Duodenal mucosa (tissue), 2 donors: ENCODE data around the gene DHX30.
"Not testable (repeated sequence)": the region's sequence is repeated elsewhere in the genome, so short reads cannot be mapped to it uniquely, and the experiment has no call there.

Source experiments
- H3K27ac ChIP-seq: one replicate; pipeline ENCODE4 v1.7.0; 2013; ENCODE audit warnings: low read depth, low read length
- H3K27me3 ChIP-seq, 2 donors: one replicate each; pipeline ENCODE4 v1.7.0; 2013; ENCODE audit warnings: low read length in 2 of 2, control low read depth in 1 of 2; ENCODE audit not compliant: insufficient read depth in 2 of 2, control insufficient read depth in 1 of 2
- H3K36me3 ChIP-seq, 2 donors: one replicate each; pipeline ENCODE4 v1.7.0; 2013; ENCODE audit warnings: low read length in 2 of 2, control low read depth in 1 of 2; ENCODE audit not compliant: insufficient read depth in 2 of 2, control insufficient read depth in 1 of 2
- H3K4me1 ChIP-seq, 2 donors: one replicate each; pipeline ENCODE4 v1.7.0; 2013; ENCODE audit warnings: low read length in 2 of 2, control low read depth in 1 of 2; ENCODE audit not compliant: insufficient read depth in 2 of 2, control insufficient read depth in 1 of 2
- H3K4me3 ChIP-seq, 2 donors: one replicate each; pipeline ENCODE4 v1.7.0; 2013; ENCODE audit warnings: low read length in 2 of 2, low read depth in 1 of 2
- H3K9ac ChIP-seq, 2 donors: one replicate each; pipeline ENCODE4 v1.7.0; 2013; ENCODE audit warnings: low read length in 2 of 2, low read depth in 1 of 2
- H3K9me3 ChIP-seq, 2 donors: one replicate each; pipeline ENCODE4 v1.7.0; 2013; ENCODE audit warnings: low read length in 2 of 2, control low read depth in 1 of 2; ENCODE audit not compliant: control insufficient read depth in 1 of 2

DHX30 gene

GRCh38 chr3:47802734-47803479 lies at the start of gene DHX30:
Gene DHX30, plus strand, starts transcription at chr3:47803138. Its CDS starts 7,546 bp downstream, at chr3:47810684.
- H3K9ac ChIP-seq = peak within 1 kb of the TSS; percentile 67 to 94
- H3K27ac ChIP-seq = peak within 1 kb of the TSS; percentile 92
- H3K4me1 ChIP-seq = peaks cover 16 to 21% of the 10 kb centered on the region in 2 donors
- H3K4me3 ChIP-seq = peak within 1 kb of the TSS; percentile 86 to 91
- H3K36me3 ChIP-seq = peaks cover 0 to 5% of the 10 kb centered on the region in 2 donors
- H3K9me3 ChIP-seq = no peaks in the 10 kb centered on the region
- H3K27me3 ChIP-seq = no peaks in the 10 kb centered on the region

- H3K27ac ChIP-seq = no peak overlapping the region
- no peaks in the 10 kb centered on the region for H3K27me3 ChIP-seq
- H3K36me3 ChIP-seq = peaks cover 3 to 5% of the 10 kb centered on the region in 2 donors
- H3K4me3 ChIP-seq = no peak overlapping the region
- no peak overlapping the region for H3K9ac ChIP-seq
- H3K4me1 ChIP-seq = no peaks in the 10 kb centered on the region
- no peaks in the 10 kb centered on the region for H3K9me3 ChIP-seq
Measured at GRCh38 chr3:47758261-47759025, 44.5 kb upstream of the DHX30 start.

- not testable (repeated sequence) for H3K9me3 ChIP-seq, H3K4me3 ChIP-seq, H3K27me3 ChIP-seq, H3K27ac ChIP-seq, H3K9ac ChIP-seq, H3K4me1 ChIP-seq
- peaks cover 6 to 18% of the 10 kb centered on the region in 2 donors for H3K36me3 ChIP-seq
Measured at GRCh38 chr3:47760207-47760606, 42.7 kb upstream of the DHX30 start.

GRCh38 chr3:47761046-47761445 lies 41.9 kb upstream of the DHX30 start:
- no peak overlapping the region for H3K4me3 ChIP-seq
- no peak overlapping the region for H3K9ac ChIP-seq
- peaks cover 6 to 18% of the 10 kb centered on the region in 2 donors for H3K36me3 ChIP-seq
- no peak overlapping the region for H3K27ac ChIP-seq
- no peaks in the 10 kb centered on the region for H3K9me3 ChIP-seq
- no peaks in the 10 kb centered on the region for H3K27me3 ChIP-seq
- H3K4me1 ChIP-seq = no peaks in the 10 kb centered on the region

- Histone ChIP-seq H3K27me3 (no peaks in the 10 kb centered on the region), H3K36me3 (peaks cover 3 to 14% of the 10 kb centered on the region in 2 donors), H3K4me3 (no peak overlapping the region), H3K4me1 (no peaks in the 10 kb centered on the region), H3K9me3 (no peaks in the 10 kb centered on the region), H3K27ac (no peak overlapping the region), H3K9ac (no peak overlapping the region)
Measured at GRCh38 chr3:47762233-47762632, 40.7 kb upstream of the DHX30 start.

GRCh38 chr3:47766186-47766585 lies 36.8 kb upstream of the DHX30 start:
- Histone ChIP-seq H3K9me3 (no peaks in the 10 kb centered on the region), H3K4me3 (no peak overlapping the region), H3K27me3 (no peaks in the 10 kb centered on the region), H3K36me3 (peaks cover 3 to 16% of the 10 kb centered on the region in 2 donors), H3K4me1 (no peaks in the 10 kb centered on the region), H3K27ac (no peak overlapping the region), H3K9ac (no peak overlapping the region)

GRCh38 chr3:47772047-47772446 lies 30.9 kb upstream of the DHX30 start:
- Histone ChIP-seq H3K4me1 (no peaks in the 10 kb centered on the region), H3K36me3 (peaks cover 0 to 17% of the 10 kb centered on the region in 2 donors), H3K4me3 (no peak overlapping the region)

GRCh38 chr3:47772788-47773187 lies 30.1 kb upstream of the DHX30 start:
- no peaks in the 10 kb centered on the region for H3K27me3 ChIP-seq
- H3K9ac ChIP-seq = no peak overlapping the region
- peaks cover 0 to 17% of the 10 kb centered on the region in 2 donors for H3K36me3 ChIP-seq
- H3K4me3 ChIP-seq = no peak overlapping the region
- no peaks in the 10 kb centered on the region for H3K9me3 ChIP-seq
- no peak overlapping the region for H3K27ac ChIP-seq
- no peaks in the 10 kb centered on the region for H3K4me1 ChIP-seq

More at GRCh38 chr3:47772047-47772446, 30.9 kb upstream of the DHX30 start:
- no peaks in the 10 kb centered on the region for H3K27me3 ChIP-seq
- H3K9me3 ChIP-seq = no peaks in the 10 kb centered on the region
- H3K9ac ChIP-seq = no peak overlapping the region
- no peak overlapping the region for H3K27ac ChIP-seq

- H3K27ac ChIP-seq = no peak overlapping the region
- no peaks in the 10 kb centered on the region for H3K9me3 ChIP-seq
- no peaks in the 10 kb centered on the region for H3K27me3 ChIP-seq
- H3K9ac ChIP-seq = no peak overlapping the region
- no peaks in the 10 kb centered on the region for H3K36me3 ChIP-seq
- H3K4me3 ChIP-seq = no peak overlapping the region
- H3K4me1 ChIP-seq = peaks cover 15 to 20% of the 10 kb centered on the region in 2 donors
Measured at GRCh38 chr3:47778746-47779145, 24.2 kb upstream of the DHX30 start.
